ENCODE results near the gene ANKRD6.

ANKRD6 gene

GRCh38 chr6:89518352-89519055, 85.6 kb downstream of the ANKRD6 start:
- DNase-seq: no peak

- no peak for DNase-seq
Observed at GRCh38 chr6:89520736-89521135, 87.8 kb downstream of the ANKRD6 start.

- DNase-seq: no peak
Observed at GRCh38 chr6:89522778-89523177, 89.8 kb downstream of the ANKRD6 start.

GRCh38 chr6:89525786-89526562, 93.0 kb downstream of the ANKRD6 start:
- DNase-seq: no peak

- DNase-seq: no peak
Observed at GRCh38 chr6:89526563-89526869, 93.6 kb downstream of the ANKRD6 start.

- no peak for DNase-seq
Observed at GRCh38 chr6:89527634-89528033, 94.7 kb downstream of the ANKRD6 start.

GRCh38 chr6:89528866-89529265, 95.9 kb downstream of the ANKRD6 start:
- DNase-seq: no peak

GRCh38 chr6:89530982-89531381, 98.0 kb downstream of the ANKRD6 start:
- DNase-seq: no peak

GRCh38 chr6:89536231-89536630, 103.3 kb downstream of the ANKRD6 start:
- DNase-seq: no peak

GRCh38 chr6:89539779-89540178, 106.8 kb downstream of the ANKRD6 start:
- no peak for DNase-seq

- DNase-seq: no peak
Observed at GRCh38 chr6:89542081-89542857, 109.3 kb downstream of the ANKRD6 start.

- DNase-seq: no peak
Observed at GRCh38 chr6:89542866-89543265, 109.9 kb downstream of the ANKRD6 start.

GRCh38 chr6:89547281-89547680, 114.3 kb downstream of the ANKRD6 start:
- DNase-seq: no peak

GRCh38 chr6:89553431-89553830, 120.5 kb downstream of the ANKRD6 start:
- no peak for DNase-seq

GRCh38 chr6:89554106-89554505, 121.2 kb downstream of the ANKRD6 start:
- no peak for DNase-seq

- no peak for DNase-seq
Observed at GRCh38 chr6:89555031-89555430, 122.1 kb downstream of the ANKRD6 start.

- no peak for DNase-seq
Observed at GRCh38 chr6:89555806-89556205, 122.9 kb downstream of the ANKRD6 start.

- DNase-seq: no peak
Observed at GRCh38 chr6:89559487-89559886, 126.5 kb downstream of the ANKRD6 start.

- DNase-seq: no peak
Observed at GRCh38 chr6:89562093-89562973, 129.4 kb downstream of the ANKRD6 start.

GRCh38 chr6:89563866-89564265, 130.9 kb downstream of the ANKRD6 start:
- no peak for DNase-seq

GRCh38 chr6:89564752-89565427, 131.9 kb downstream of the ANKRD6 start:
- no peak for DNase-seq

All from 8988T (cell line).